Panc1 (cell line): ENCODE measurements around the gene ZNG1E. TPM values are rescaled to one million over a fixed set of nuclear protein-coding genes. Genes with fewer than 3 reads are reported as not detected.
"Not testable (repeated sequence)": the region's sequence is repeated elsewhere in the genome, so short reads cannot be mapped to it uniquely, and the experiment has no call there.

Experiments
- ATAC-seq: fragments of 200-7000 bp; cut with Tn5 transposase; 2 replicates; pipeline ENCODE4 v1.9.1; 2020; ENCODE audit warnings: mild to moderate bottlenecking, moderate library complexity
- BruUV-seq: library from RNA; stranded (reverse); fragments of 400-500 nt; replicated peaks from 2 replicates; lab custom pipeline; 2021; lab: Mats Ljungman, UMichigan
- CTCF ChIA-PET: fragments of 300-600 bp; sonication (Branson Sonifier 250); formaldehyde crosslinking; loops from one replicate; lab custom pipeline; 2022; ENCODE audit warnings: antibody characterized with exemption; lab: Charles Lee
- POLR2A ChIA-PET: fragments of 300-600 bp; sonication (Branson Sonifier 250); formaldehyde crosslinking; loops from one replicate; lab custom pipeline; 2022; ENCODE audit warnings: antibody characterized with exemption; lab: Charles Lee
- DNase-seq: peaks from one replicate; pipeline ENCODE4 v3.0.0-alpha.2; 2010; ENCODE audit warnings: low read depth, low spot score
- H3K27ac ChIP-seq: 2 replicates; pipeline ENCODE4 v1.5.1; 2011; ENCODE audit warnings: mild to moderate bottlenecking, low read length, inconsistent platforms
- H3K27me3 ChIP-seq: fragments of 200-500 bp; sonication (Bioruptor generic); 2 replicates; pipeline ENCODE4 v1.6.0; 2014; ENCODE audit warnings: low read length, inconsistent platforms; ENCODE audit not compliant: control insufficient read depth, insufficient read depth
- H3K36me3 ChIP-seq: fragments of 200-500 bp; sonication (Bioruptor generic); 2 replicates; pipeline ENCODE4 v1.5.1; 2014; ENCODE audit warnings: inconsistent platforms, mild to moderate bottlenecking, low read length, moderate library complexity; ENCODE audit not compliant: control insufficient read depth, insufficient read depth
- H3K4me1 ChIP-seq: 2 replicates; pipeline ENCODE4 v1.5.1; 2011; ENCODE audit warnings: inconsistent platforms, mild to moderate bottlenecking, low read length, moderate library complexity; ENCODE audit not compliant: control insufficient read depth, insufficient read depth
- H3K4me3 ChIP-seq, 2 experiments: 2 replicates each; pipeline ENCODE4 v1.5.1; 2011 to 2012; ENCODE audit warnings: low read depth in 2 of 2, low read length in 2 of 2, mild to moderate bottlenecking in 2 of 2, inconsistent platforms in 1 of 2, moderate library complexity in 1 of 2
- H3K9me3 ChIP-seq: fragments of 200-500 bp; sonication (Bioruptor generic); 2 replicates; pipeline ENCODE4 v1.5.1; 2014; ENCODE audit warnings: low read depth, mild to moderate bottlenecking, inconsistent platforms, low read length, moderate library complexity; ENCODE audit not compliant: control insufficient read depth, insufficient read depth
- in situ Hi-C: cut with HindIII; loops from 2 replicates; pipeline ENCODE4 v1.10.0; 2016; ENCODE audit warnings: low sequenced_read_pairs, low pct_unique_long_range_greater_than_20kb
- intact Hi-C: fragments of 100-400 bp; cut with micrococcal nuclease; formaldehyde crosslinking; loops from one replicate; pipeline ENCODE4 v1.10.0; 2022; ENCODE audit not compliant: unreplicated experiment
- total RNA-seq: library from RNA; stranded (reverse); gene quantifications from one replicate; pipeline ENCODE4 v1.2.1, GENCODE V29; 2021; ENCODE audit not compliant: unreplicated experiment

The ZNG1E gene
- total RNA-seq, 1 experiment from 2014 or later, result 22.9 TPM

DNA sequence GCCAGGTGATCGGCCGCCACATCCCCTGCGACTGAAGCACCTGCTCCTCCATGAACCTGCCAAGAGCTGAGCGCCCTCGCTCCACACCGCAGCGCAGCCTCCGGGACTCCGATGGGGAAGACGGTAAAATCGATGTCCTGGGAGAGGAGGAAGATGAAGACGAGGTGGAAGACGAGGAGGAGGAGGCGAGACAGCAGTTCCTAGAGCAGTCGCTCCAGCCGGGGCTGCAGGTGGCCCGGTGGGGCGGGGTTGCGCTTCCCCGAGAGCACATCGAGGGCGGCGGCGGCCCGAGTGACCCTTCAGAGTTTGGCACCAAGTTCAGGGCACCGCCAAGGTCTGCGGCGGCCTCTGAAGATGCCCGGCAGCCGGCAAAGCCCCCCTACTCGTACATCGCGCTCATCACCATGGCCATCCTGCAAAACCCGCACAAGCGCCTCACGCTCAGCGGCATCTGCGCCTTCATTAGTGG is 61.4 kb downstream of the ZNG1E start, which contains the start of gene FOXD4L4:
FOXD4L4 (plus strand) TSS at position 51 of the 469 bp plus-strand sequence; CDS start at position 51, 0 bp downstream.
- H3K4me1 ChIP-seq, CTCF ChIA-PET, in situ Hi-C loops, POLR2A ChIA-PET, H3K27ac ChIP-seq, H3K27me3 ChIP-seq, H3K36me3 ChIP-seq, ATAC-seq, H3K9me3 ChIP-seq, H3K4me3 ChIP-seq, intact Hi-C loops, BruUV-seq, DNase-seq: not testable (repeated sequence)

DNA sequence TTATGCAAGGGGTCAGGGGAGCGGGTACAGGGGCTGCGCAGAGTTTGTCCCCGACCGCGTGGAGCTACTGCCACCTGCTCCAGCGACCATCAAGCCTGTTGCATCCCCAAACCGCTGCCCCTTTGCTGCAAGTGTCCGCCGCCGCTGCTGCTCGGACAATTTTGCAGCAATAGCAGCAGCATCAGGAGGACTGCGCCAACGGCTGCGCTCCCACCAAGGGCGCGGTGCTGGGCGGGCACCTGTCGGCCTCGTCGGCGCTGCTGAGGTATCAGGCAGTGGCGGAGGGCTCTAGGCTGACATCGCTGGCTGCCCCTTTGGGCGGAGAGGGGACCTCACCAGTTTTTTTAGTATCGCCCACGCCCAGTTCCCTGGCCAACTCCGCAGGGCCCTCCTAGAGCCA is 62.4 kb downstream of the ZNG1E start:
- DNase-seq, POLR2A ChIA-PET, H3K36me3 ChIP-seq, H3K9me3 ChIP-seq, H3K4me3 ChIP-seq, BruUV-seq, intact Hi-C loops, ATAC-seq, in situ Hi-C loops, H3K27ac ChIP-seq, CTCF ChIA-PET, H3K27me3 ChIP-seq, H3K4me1 ChIP-seq: not testable (repeated sequence)

Other genes starting within 250 kb of the ZNG1E start
- gene FOXD4L4, start 61.2 kb downstream of the ZNG1E start, total RNA-seq, result 0.10 TPM